Astrocyte of the spinal cord (primary cell): ENCODE results near the gene PLCB4.

Experiments used
- DNase-seq: peaks from one replicate; pipeline ENCODE4 v3.0.0; 2011; ENCODE audit warnings: low read depth, low spot score
- H3K4me3 ChIP-seq: 2 replicates; pipeline ENCODE4 v1.5.1; 2011; ENCODE audit warnings: low read depth, mild to moderate bottlenecking, low read length, moderate library complexity
- CTCF ChIP-seq: IDR thresholded peaks from 2 replicates; pipeline ENCODE4 v1.5.1; 2012; ENCODE audit warnings: low read depth, mild to moderate bottlenecking, low read length, inconsistent platforms
- in situ Hi-C: cut with HindIII; loops from 2 replicates; pipeline ENCODE4 v1.10.0; 2017; ENCODE audit warnings: low sequenced_read_pairs

PLCB4 gene

GRCh38 chr20:9348316-9348715, 279.4 kb downstream of the PLCB4 start:
- TF ChIP-seq CTCF = no peak
- H3K4me3 ChIP-seq = no peak overlapping the region
- in situ Hi-C loops = no loop called here
- no peak for DNase-seq

- no peak for TF ChIP-seq CTCF
- DNase-seq = peak; percentile 20
Measured at GRCh38 chr20:9348747-9349146, 279.9 kb downstream of the PLCB4 start.

GRCh38 chr20:9349249-9349648, 280.4 kb downstream of the PLCB4 start:
- H3K4me3 ChIP-seq = no peak overlapping the region
- in situ Hi-C loops = no loop called here
- no peak for DNase-seq
- no peak for TF ChIP-seq CTCF

More at GRCh38 chr20:9348747-9349146, 279.9 kb downstream of the PLCB4 start:
- in situ Hi-C loops = no loop called here
- H3K4me3 ChIP-seq = no peak overlapping the region

- TF ChIP-seq CTCF = no peak
- no peak for DNase-seq
- in situ Hi-C loops = no loop called here
- H3K4me3 ChIP-seq = no peak overlapping the region
Measured at GRCh38 chr20:9352739-9353138, 283.9 kb downstream of the PLCB4 start.

- in situ Hi-C loops = no loop called here
- no peak for DNase-seq
- peak; percentile 14 for TF ChIP-seq CTCF
- H3K4me3 ChIP-seq = no peak overlapping the region
Measured at GRCh38 chr20:9353180-9353915, 284.5 kb downstream of the PLCB4 start.

GRCh38 chr20:9353916-9354276, 285.0 kb downstream of the PLCB4 start:
- in situ Hi-C loops = no loop called here
- DNase-seq = peak; percentile 11
- no peak for TF ChIP-seq CTCF

More at GRCh38 chr20:9353916-9354276, 285.0 kb downstream of the PLCB4 start:
- H3K4me3 ChIP-seq = no peak overlapping the region
